ENCODE results near the gene TMEM109. TPM values are rescaled to one million over a fixed set of nuclear protein-coding genes. Genes with fewer than 3 reads are reported as not detected.
A peak's percentile ranks its signal among the peaks of the same experiment; 100 is the strongest.

The TMEM109 gene
- total RNA-seq, 3 donors from 2014 or later: 77.6 to 112 (median 77.7) TPM

GRCh38 chr11:60875366-60876167 lies 38.4 kb upstream of the TMEM109 start:
- H3K4me1 ChIP-seq: no peaks in the 10 kb centered on the region
- H3K27me3 ChIP-seq: no peaks in the 10 kb centered on the region
- no peaks in the 10 kb centered on the region for H3K9me3 ChIP-seq
- H3K36me3 ChIP-seq: no peaks in the 10 kb centered on the region
- TF ChIP-seq POLR2AphosphoS5 (IDR thresholded peaks at IDR 0.05): no peak
- intact Hi-C loops (cut with DNase I; ENCODE audit: low total_unique reads): no loop called here
- no peak overlapping the region for H3K4me3 ChIP-seq
- H3K27ac ChIP-seq: no peak overlapping the region
- DNase-seq (ENCODE audit: low spot score in 2 of 2): no peak

- no peak for DNase-seq (ENCODE audit: low spot score in 2 of 2)
- intact Hi-C loops (cut with DNase I; ENCODE audit: low total_unique reads): no loop called here
- Histone ChIP-seq H3K27me3 (no peaks in the 10 kb centered on the region), H3K27ac (no peak overlapping the region), H3K4me3 (no peak overlapping the region), H3K4me1 (no peaks in the 10 kb centered on the region), H3K36me3 (no peaks in the 10 kb centered on the region), H3K9me3 (no peaks in the 10 kb centered on the region)
- no peak for TF ChIP-seq CTCF (IDR thresholded peaks at IDR 0.05)
- TF ChIP-seq POLR2AphosphoS5 (IDR thresholded peaks at IDR 0.05): no peak
- no peak for TF ChIP-seq POLR2A (IDR thresholded peaks at IDR 0.05)
Measured at GRCh38 chr11:60876168-60876485, 37.8 kb upstream of the TMEM109 start.

- H3K27ac ChIP-seq: peak overlapping the region; percentile 28 to 29
- H3K9me3 ChIP-seq: no peaks in the 10 kb centered on the region
- no peaks in the 10 kb centered on the region for H3K27me3 ChIP-seq
- no peak for DNase-seq (ENCODE audit: low spot score in 2 of 2)
- H3K4me1 ChIP-seq: no peaks in the 10 kb centered on the region
- intact Hi-C loops (cut with DNase I; ENCODE audit: low total_unique reads): no loop called here
- no peak for TF ChIP-seq POLR2A (IDR thresholded peaks at IDR 0.05)
- TF ChIP-seq CTCF (IDR thresholded peaks at IDR 0.05): no peak
- TF ChIP-seq POLR2AphosphoS5 (IDR thresholded peaks at IDR 0.05): no peak
- no peaks in the 10 kb centered on the region for H3K36me3 ChIP-seq
- H3K4me3 ChIP-seq: no peak overlapping the region
Measured at GRCh38 chr11:60878245-60879101, 35.5 kb upstream of the TMEM109 start.

GRCh38 chr11:60879104-60879503 lies 34.9 kb upstream of the TMEM109 start:
- DNase-seq (ENCODE audit: low spot score in 2 of 2): no peak
- Histone ChIP-seq H3K27ac (no peak overlapping the region), H3K36me3 (no peaks in the 10 kb centered on the region), H3K27me3 (no peaks in the 10 kb centered on the region), H3K9me3 (no peaks in the 10 kb centered on the region), H3K4me3 (no peak overlapping the region), H3K4me1 (no peaks in the 10 kb centered on the region)
- intact Hi-C loops (cut with DNase I; ENCODE audit: low total_unique reads): no loop called here
- TF ChIP-seq POLR2A (IDR thresholded peaks at IDR 0.05): no peak
- TF ChIP-seq CTCF (IDR thresholded peaks at IDR 0.05): no peak
- TF ChIP-seq POLR2AphosphoS5 (IDR thresholded peaks at IDR 0.05): no peak

- Histone ChIP-seq H3K4me3 (no peak overlapping the region), H3K36me3 (no peaks in the 10 kb centered on the region), H3K9me3 (no peaks in the 10 kb centered on the region), H3K4me1 (no peaks in the 10 kb centered on the region), H3K27me3 (no peaks in the 10 kb centered on the region), H3K27ac (no peak overlapping the region)
- no peak for DNase-seq (ENCODE audit: low spot score in 2 of 2)
- intact Hi-C loops (cut with DNase I; ENCODE audit: low total_unique reads): no loop called here
- TF ChIP-seq POLR2AphosphoS5 (IDR thresholded peaks at IDR 0.05): no peak
- no peak for TF ChIP-seq CTCF (IDR thresholded peaks at IDR 0.05)
- TF ChIP-seq POLR2A (IDR thresholded peaks at IDR 0.05): no peak
Measured at GRCh38 chr11:60879971-60880588, 33.9 kb upstream of the TMEM109 start.
